ENCODE data around the gene PCSK6.

Gene PCSK6

GRCh38 chr15:101522091-101522490, 32.6 kb upstream of the PCSK6 start:
- TF ChIP-seq NFIC (IDR thresholded peaks at IDR 0.05): no peak
- no peak for TF ChIP-seq USF1 (IDR thresholded peaks at IDR 0.05)
- no peak for TF ChIP-seq TEAD4 (IDR thresholded peaks at IDR 0.05)

GRCh38 chr15:101521591-101521990, 32.1 kb upstream of the PCSK6 start:
- TF ChIP-seq ZBTB7A (IDR thresholded peaks at IDR 0.05; ENCODE audit: low read depth) (no peak), TAF1 (IDR thresholded peaks at IDR 0.05; ENCODE audit: low read depth) (no peak), NFIC (IDR thresholded peaks at IDR 0.05) (no peak), USF1 (IDR thresholded peaks at IDR 0.05) (no peak), EGR1 (IDR thresholded peaks at IDR 0.05) (no peak), EP300 (IDR thresholded peaks at IDR 0.05; ENCODE audit: borderline replicate concordance) (no peak), YY1 (IDR thresholded peaks at IDR 0.05; ENCODE audit: low read depth) (no peak), TCF12 (IDR thresholded peaks at IDR 0.05; ENCODE audit: low read depth) (no peak), FOXM1 (IDR thresholded peaks at IDR 0.05; ENCODE audit: borderline replicate concordance, low read depth) (no peak), CREB1 (IDR thresholded peaks at IDR 0.05; ENCODE audit: low read depth) (no peak)

GRCh38 chr15:101521069-101521468, 31.6 kb upstream of the PCSK6 start:
- TF ChIP-seq FOXM1 (IDR thresholded peaks at IDR 0.05; ENCODE audit: borderline replicate concordance, low read depth): no peak
- no peak for TF ChIP-seq NFIC (IDR thresholded peaks at IDR 0.05)
- TF ChIP-seq CREB1 (IDR thresholded peaks at IDR 0.05; ENCODE audit: low read depth): no peak
- TF ChIP-seq RAD21 (IDR thresholded peaks at IDR 0.05; ENCODE audit: low read depth): no peak
- no peak for TF ChIP-seq YY1 (IDR thresholded peaks at IDR 0.05; ENCODE audit: low read depth)
- no peak for TF ChIP-seq TCF12 (IDR thresholded peaks at IDR 0.05; ENCODE audit: low read depth)
- TF ChIP-seq ZBTB7A (IDR thresholded peaks at IDR 0.05; ENCODE audit: low read depth): no peak
- no peak for TF ChIP-seq TAF1 (IDR thresholded peaks at IDR 0.05; ENCODE audit: low read depth)
- TF ChIP-seq CEBPB (IDR thresholded peaks at IDR 0.05): no peak
- no peak for TF ChIP-seq EP300 (IDR thresholded peaks at IDR 0.05; ENCODE audit: borderline replicate concordance)

- TF ChIP-seq REST (IDR thresholded peaks at IDR 0.05; ENCODE audit: low read depth): no peak
- no peak for TF ChIP-seq RAD21 (IDR thresholded peaks at IDR 0.05; ENCODE audit: low read depth)
- no peak for TF ChIP-seq MAX (IDR thresholded peaks at IDR 0.05)
- TF ChIP-seq TAF1 (IDR thresholded peaks at IDR 0.05; ENCODE audit: low read depth): no peak
These were observed 30.9 kb upstream of the PCSK6 start for GRCh38 chr15:101520395-101520794.

- no peak for TF ChIP-seq EGR1 (IDR thresholded peaks at IDR 0.05)
These were observed 28.0 kb upstream of the PCSK6 start for GRCh38 chr15:101517504-101517903.

- TF ChIP-seq TAF1 (IDR thresholded peaks at IDR 0.05; ENCODE audit: low read depth) (no peak), REST (IDR thresholded peaks at IDR 0.05; ENCODE audit: low read depth) (no peak), CREB1 (IDR thresholded peaks at IDR 0.05; ENCODE audit: low read depth) (no peak), USF1 (IDR thresholded peaks at IDR 0.05) (no peak), EGR1 (IDR thresholded peaks at IDR 0.05) (no peak), FOXM1 (IDR thresholded peaks at IDR 0.05; ENCODE audit: borderline replicate concordance, low read depth) (no peak), TEAD4 (IDR thresholded peaks at IDR 0.05) (no peak), YY1 (IDR thresholded peaks at IDR 0.05; ENCODE audit: low read depth) (no peak), NFIC (IDR thresholded peaks at IDR 0.05) (no peak), CEBPB (IDR thresholded peaks at IDR 0.05) (no peak)
These were observed 24.8 kb upstream of the PCSK6 start for GRCh38 chr15:101514318-101514717.

GRCh38 chr15:101511717-101512116, 22.2 kb upstream of the PCSK6 start:
- TF ChIP-seq TEAD4 (IDR thresholded peaks at IDR 0.05): no peak
- no peak for TF ChIP-seq EP300 (IDR thresholded peaks at IDR 0.05; ENCODE audit: borderline replicate concordance)
- no peak for TF ChIP-seq EGR1 (IDR thresholded peaks at IDR 0.05)
- no peak for TF ChIP-seq CREB1 (IDR thresholded peaks at IDR 0.05; ENCODE audit: low read depth)
- TF ChIP-seq FOXM1 (IDR thresholded peaks at IDR 0.05; ENCODE audit: borderline replicate concordance, low read depth): no peak
- no peak for TF ChIP-seq NFIC (IDR thresholded peaks at IDR 0.05)
- TF ChIP-seq USF1 (IDR thresholded peaks at IDR 0.05): no peak
- no peak for TF ChIP-seq TCF12 (IDR thresholded peaks at IDR 0.05; ENCODE audit: low read depth)
- no peak for TF ChIP-seq REST (IDR thresholded peaks at IDR 0.05; ENCODE audit: low read depth)
- no peak for TF ChIP-seq YY1 (IDR thresholded peaks at IDR 0.05; ENCODE audit: low read depth)
- TF ChIP-seq CEBPB (IDR thresholded peaks at IDR 0.05): no peak
- no peak for TF ChIP-seq TAF1 (IDR thresholded peaks at IDR 0.05; ENCODE audit: low read depth)
- no peak for TF ChIP-seq MAX (IDR thresholded peaks at IDR 0.05)
- no peak for TF ChIP-seq RAD21 (IDR thresholded peaks at IDR 0.05; ENCODE audit: low read depth)
- TF ChIP-seq ZBTB7A (IDR thresholded peaks at IDR 0.05; ENCODE audit: low read depth): no peak

Data from Ishikawa (cell line).